ENCODE data around the gene UQCRC2. TPM values are rescaled to one million over a fixed set of nuclear protein-coding genes. Genes with fewer than 3 reads are reported as not detected.

Gene UQCRC2
- total and polyA plus RNA-seq, 2 donors (not counting 3 experiments of a cell fraction or from before 2014, with no cell fraction given): 132 to 189 TPM

DNA sequence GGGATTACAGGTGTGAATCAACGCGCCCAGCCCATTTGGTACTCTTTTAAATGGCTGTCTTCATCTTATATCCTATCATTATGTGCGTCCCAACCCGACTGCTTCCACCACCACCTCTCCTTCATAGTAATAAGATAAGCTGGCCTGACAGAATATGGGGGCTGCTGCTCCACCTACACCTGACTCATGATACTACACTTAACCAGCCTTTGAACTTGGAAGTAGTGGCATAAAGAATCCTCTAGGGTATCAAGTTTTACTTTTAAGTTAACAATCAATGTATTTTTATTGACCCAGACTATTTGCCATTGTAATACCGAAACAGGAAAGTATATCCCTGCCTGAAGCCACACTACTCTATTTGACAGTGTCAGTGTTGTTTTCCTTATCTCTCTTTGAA is 28.9 kb downstream of the UQCRC2 start:
- no peak overlapping the region for H3K4me2 ChIP-seq (ENCODE audit: insufficient read depth, low read length)
- CTCF ChIA-PET: interaction anchor here (0.7 to 2.8 kb wide), 5 partner anchors 9 to 207 kb away, joined by 3 to 18 read pairs (median 3); no protein-coding TSS in a partner anchor
- no peak overlapping the region for H3K4me3 ChIP-seq (replicated peaks in 1 of 3; ENCODE audit: insufficient read depth in 1 of 3, low read depth in 1 of 3, low read length in 3 of 3)
- FAIRE-seq (no peak), DNase-seq (ENCODE audit: low read depth, low spot score) (no peak)
- intact Hi-C loops (cut with micrococcal nuclease): no loop called here
- TF ChIP-seq CTCF (IDR thresholded peaks at IDR 0.05; ENCODE audit: extremely low read depth in 1 of 2, insufficient read depth in 1 of 2, low read depth in 1 of 2, low read length in 2 of 2) (no peak), JUN (IDR thresholded peaks at IDR 0.05; ENCODE audit: borderline replicate concordance, insufficient read depth, insufficient read length, low read depth) (no peak), EZH2 (IDR thresholded peaks at IDR 0.05; ENCODE audit: borderline replicate concordance, low read depth, low read length, severe bottlenecking) (no peak), POLR2A (IDR thresholded peaks at IDR 0.05; ENCODE audit: low read depth, low read length) (no peak), POLR2AphosphoS5 (IDR thresholded peaks at IDR 0.05; ENCODE audit: insufficient read depth, low read depth, low read length) (no peak), MYC (IDR thresholded peaks at IDR 0.05; ENCODE audit: low read depth, low read length) (no peak), GATA2 (IDR thresholded peaks at IDR 0.05; ENCODE audit: insufficient read depth, insufficient read length, low read depth, low read length) (no peak), MAX (IDR thresholded peaks at IDR 0.05; ENCODE audit: insufficient read depth, insufficient read length) (no peak), FOS (IDR thresholded peaks at IDR 0.05; ENCODE audit: borderline replicate concordance, insufficient read depth, low read length) (no peak)
- H3K9me3 ChIP-seq (replicated peaks; ENCODE audit: control insufficient read depth, insufficient read depth, low read length): no peaks in the 10 kb centered on the region
- H2AFZ ChIP-seq (ENCODE audit: low read depth, low read length): no peak overlapping the region
- H3K79me2 ChIP-seq (ENCODE audit: control insufficient read depth, insufficient read depth, low read length): no peaks in the 10 kb centered on the region
- BruUV-seq (replicated peaks): no TSS peak
- no peaks in the 10 kb centered on the region for H3K9me1 ChIP-seq (replicated peaks; ENCODE audit: control insufficient read depth, extremely low read depth, insufficient read depth, low read length)
- dilution Hi-C loops (cut with MboI; ENCODE audit: extremely low pct_ligation_motif_present, low sequenced_read_pairs): no loop called here
- no peaks in the 10 kb centered on the region for H4K20me1 ChIP-seq (replicated peaks; ENCODE audit: control insufficient read depth, extremely low read depth, insufficient read depth, low read length)
- POLR2A ChIA-PET: interaction anchor here (1.3 kb wide), 1 partner anchor 29 kb away, joined by 3 read pairs; the partner anchor contains the start of gene UQCRC2
- H3K27ac ChIP-seq (ENCODE audit: insufficient read depth, low read depth, low read length): no peak overlapping the region
- H3K9ac ChIP-seq (replicated peaks; ENCODE audit: extremely low read depth, insufficient read depth, low read length): no peak overlapping the region
- H3K36me3 ChIP-seq (ENCODE audit: control insufficient read depth in 2 of 2, extremely low read depth in 1 of 2, insufficient read depth in 2 of 2, low read length in 2 of 2): peaks cover 25 to 26% of the 10 kb centered on the region in 2 experiments
- H3K27me3 ChIP-seq (ENCODE audit: control insufficient read depth in 2 of 2, insufficient read depth in 2 of 2, low read length in 2 of 2): no peaks in the 10 kb centered on the region
- H3K4me1 ChIP-seq (ENCODE audit: control insufficient read depth, extremely low read depth, insufficient read depth, low read length): no peaks in the 10 kb centered on the region

Measured in endothelial cell of umbilical vein (primary cell).